DMS53 treated with DMSO at 0.1 percent for 48 hours (cell line): ENCODE measurements around the gene KDM4B.

Source experiments
- DNase-seq: peaks from one replicate; lab custom pipeline; 2025; ENCODE audit not compliant: unreplicated experiment; lab: John Stamatoyannopoulos, UW

Gene KDM4B

DNA sequence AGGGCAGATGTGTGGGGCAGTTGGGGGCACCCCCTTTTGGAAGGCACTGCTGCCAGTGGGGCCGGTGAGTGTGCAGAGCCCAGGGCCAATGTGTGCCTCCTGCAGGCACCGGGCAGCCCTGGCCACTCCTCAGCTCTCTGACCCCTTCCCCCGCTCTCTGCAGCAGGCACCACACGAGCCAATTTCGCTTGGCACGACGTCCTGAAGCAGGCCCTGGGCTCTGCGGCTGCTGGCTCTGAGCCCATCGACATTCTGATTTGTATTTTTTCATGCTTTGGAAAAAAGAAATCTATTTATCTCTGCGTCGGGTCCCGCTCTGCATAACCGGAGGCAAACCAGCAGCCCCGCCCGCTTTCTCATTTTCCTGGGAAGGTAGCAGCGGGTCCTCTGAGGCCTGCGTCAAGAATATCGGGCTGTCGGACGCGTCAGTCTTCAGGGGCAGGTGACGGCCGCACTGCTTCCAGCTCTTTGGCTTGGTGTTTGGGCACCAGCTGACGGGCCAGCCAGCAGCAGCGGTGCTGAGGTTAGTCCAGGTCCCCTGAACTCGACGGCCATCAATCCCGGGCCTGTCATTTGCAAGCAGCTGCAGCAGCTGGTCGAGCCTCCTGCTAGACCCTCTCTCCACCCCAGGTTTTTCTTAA lies 134.3 kb downstream of the KDM4B start:
- DNase-seq = no peak

- DNase-seq = no peak
Observed at GRCh38 chr19:5103812-5104410, 135.0 kb downstream of the KDM4B start.

GRCh38 chr19:5104871-5105351 lies 136.0 kb downstream of the KDM4B start:
- DNase-seq = no peak

GRCh38 chr19:5106191-5106726 lies 137.3 kb downstream of the KDM4B start:
- DNase-seq = no peak

DNA sequence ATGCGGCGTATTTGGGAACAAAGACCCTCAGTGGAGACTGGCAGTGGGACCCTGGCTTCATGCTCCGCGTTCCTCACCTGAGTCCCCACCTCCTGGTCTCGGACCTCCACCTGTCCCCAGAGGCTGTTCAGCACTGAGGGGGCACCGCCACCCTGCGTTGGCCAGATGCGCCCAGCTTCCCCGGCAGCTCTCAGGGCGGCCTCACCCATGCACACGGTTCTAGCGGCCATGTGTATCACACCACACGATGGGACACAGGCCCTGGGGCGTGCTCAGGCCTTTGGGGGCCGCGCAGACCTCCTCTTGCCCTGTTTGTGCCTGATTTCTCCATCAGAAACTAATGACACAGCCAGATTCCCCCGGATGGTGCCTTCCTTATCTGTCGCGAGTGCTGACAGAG lies 138.1 kb downstream of the KDM4B start:
- no peak for DNase-seq

DNA sequence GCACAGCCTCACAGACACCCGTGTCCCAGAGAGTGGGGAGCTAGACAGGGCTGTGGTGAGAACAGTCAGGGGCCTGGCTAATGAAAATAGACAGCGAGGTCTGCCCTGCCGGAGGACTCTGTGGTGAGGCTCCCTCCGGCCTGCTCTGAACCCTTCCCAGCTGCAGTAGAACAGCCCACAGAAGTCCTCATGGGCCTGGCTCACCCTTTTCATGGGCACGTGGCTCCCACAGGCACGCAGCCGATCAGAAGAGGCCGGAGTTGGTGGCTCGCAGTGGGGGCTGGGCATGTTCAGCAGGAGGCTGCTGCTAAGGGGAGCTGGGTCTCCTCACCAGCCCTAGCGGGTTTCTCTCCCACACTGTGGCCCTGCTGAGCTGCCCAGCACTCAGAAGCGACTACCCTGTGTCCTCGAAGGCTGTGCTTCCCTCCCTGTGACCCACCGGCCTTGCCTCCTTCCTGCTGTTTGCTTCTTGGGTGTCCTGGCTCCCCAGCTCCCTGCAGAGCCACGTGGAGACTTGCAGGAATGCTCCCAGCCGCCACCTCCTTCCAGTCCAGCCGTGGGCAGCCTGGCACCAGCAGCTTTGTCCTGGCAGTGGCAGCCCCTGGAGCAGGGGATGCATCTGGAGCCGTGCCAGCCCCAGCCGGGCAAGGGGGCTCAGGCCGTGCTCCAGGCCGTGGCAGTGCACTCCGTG lies 138.7 kb downstream of the KDM4B start:
- no peak for DNase-seq

GRCh38 chr19:5108123-5108596 lies 139.2 kb downstream of the KDM4B start:
- DNase-seq = no peak

GRCh38 chr19:5108866-5109265 lies 140.0 kb downstream of the KDM4B start:
- no peak for DNase-seq

DNA sequence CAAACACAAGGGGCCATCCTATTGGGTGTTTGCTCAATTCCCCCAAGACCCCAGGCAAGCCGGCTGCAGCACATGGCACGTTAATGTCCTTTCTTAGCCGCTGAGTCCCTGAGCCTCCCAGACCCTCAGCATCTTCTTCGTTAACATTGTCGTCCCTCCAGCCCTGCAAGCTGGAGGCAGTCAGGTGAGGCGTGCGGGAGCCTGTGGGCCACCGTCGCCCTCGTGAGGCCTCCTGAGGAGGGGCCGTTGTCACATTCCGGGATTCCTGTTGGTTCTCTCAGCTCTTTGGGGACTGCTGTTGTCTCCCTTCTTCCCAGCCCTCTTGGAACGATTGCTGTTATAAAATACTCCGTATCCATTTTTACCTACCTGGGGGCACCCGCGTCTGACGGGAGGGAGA lies 140.6 kb downstream of the KDM4B start:
- DNase-seq = no peak

GRCh38 chr19:5110546-5110945 lies 141.6 kb downstream of the KDM4B start:
- no peak for DNase-seq

DNA sequence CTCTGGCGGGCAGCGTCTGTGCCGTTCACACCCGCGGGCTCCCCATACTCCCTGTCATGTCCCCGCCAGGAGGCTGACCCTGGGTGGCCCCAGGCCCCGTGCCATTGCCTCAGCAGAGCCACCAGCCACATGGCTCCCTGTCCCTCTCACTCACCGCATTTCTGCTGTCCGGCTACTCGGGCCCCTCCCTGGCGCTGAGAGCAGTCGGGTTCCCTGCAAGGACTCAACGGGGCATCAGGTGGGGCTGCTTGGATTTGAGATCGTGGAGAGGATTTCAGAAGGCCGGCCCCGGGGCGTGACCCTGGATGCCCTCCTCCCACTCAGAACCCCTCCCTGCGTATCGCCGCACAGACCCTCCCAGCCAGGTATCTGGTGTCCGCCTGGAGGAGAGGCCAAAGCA lies 142.1 kb downstream of the KDM4B start:
- DNase-seq = no peak

- no peak for DNase-seq
Observed at GRCh38 chr19:5112175-5112574, 143.3 kb downstream of the KDM4B start.

- no peak for DNase-seq
Observed at GRCh38 chr19:5112681-5113575, 144.0 kb downstream of the KDM4B start.

GRCh38 chr19:5113633-5114586 lies 145.0 kb downstream of the KDM4B start:
- DNase-seq = no peak

DNA sequence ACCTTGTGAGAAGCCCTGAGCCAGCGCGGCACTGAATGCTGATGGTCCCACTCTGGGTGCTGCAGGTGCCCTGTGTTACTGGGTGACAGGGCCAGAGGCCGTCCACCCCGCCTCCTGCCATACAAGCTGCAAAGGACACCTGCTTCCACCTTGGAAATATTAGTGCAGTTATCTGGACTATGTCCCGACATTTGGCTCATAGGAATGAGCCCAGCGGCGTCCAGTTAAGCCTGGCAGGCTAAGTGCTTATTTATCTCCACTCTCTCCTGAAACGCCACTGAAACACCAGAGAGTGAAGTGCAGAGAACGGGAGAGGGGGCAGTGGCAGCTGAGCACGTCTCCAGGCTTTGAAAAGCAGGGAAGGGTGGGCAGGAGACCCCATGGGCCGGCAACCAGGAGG lies 145.8 kb downstream of the KDM4B start:
- no peak for DNase-seq

DNA sequence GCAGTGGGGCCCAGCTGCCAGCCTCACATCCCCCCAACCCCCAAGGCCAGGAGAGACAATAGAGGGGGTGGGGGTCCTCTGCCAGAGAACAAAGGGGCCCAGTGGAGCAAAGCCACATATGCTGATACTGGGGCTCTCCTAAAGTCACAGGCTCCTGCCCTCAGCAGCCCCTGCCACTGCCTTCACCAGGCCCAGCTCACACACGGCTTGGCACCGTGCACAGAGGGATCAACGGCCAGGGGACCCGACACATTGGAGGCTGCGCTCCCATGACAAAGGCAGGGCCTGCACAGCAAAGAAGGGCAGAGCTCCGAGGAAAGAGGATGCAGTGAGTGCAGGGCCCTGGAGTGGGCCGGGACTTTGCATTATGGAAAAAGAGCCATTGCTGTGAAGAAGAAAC lies 146.4 kb downstream of the KDM4B start:
- no peak for DNase-seq

GRCh38 chr19:5115771-5116202 lies 146.9 kb downstream of the KDM4B start:
- no peak for DNase-seq

DNA sequence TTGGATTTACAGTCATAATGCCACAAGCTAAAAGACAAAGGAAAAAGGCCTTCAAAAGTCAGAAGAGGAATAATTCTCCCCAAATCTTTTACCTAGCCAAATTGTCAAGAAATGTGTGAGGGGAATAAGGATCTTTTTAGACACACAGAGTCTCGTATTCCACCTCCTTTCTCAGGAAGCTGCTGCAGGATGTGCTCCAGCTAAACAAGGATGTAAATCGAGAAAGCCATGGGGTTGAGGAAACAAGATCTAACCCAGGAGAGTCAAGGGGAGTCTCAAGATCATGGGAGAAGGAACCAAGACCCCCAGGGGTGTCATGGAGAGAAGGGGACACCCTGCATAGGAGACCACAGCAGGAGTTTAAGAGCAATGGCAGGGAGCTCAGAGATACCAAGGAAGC lies 147.4 kb downstream of the KDM4B start:
- DNase-seq = no peak

DNA sequence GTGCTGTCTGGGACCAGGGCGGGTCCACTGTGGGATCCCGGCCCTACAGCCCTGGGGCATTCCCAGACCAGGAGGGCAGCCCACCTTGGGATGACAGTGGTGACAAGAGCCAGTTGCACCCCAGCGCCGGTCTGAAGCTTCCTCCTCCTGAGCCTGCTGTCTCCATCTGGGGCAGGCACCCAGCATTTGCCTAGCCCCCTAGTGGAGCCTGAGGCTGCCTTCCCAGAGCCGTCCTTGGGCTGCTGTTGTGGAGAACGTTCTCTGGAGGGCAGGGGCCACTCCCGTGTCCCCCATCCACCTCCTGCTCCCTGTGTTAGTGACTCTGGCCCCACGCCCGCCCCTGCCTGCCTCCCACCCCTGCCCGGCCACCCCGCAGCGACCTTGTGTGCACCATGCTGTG lies 148.5 kb downstream of the KDM4B start:
- no peak for DNase-seq

DNA sequence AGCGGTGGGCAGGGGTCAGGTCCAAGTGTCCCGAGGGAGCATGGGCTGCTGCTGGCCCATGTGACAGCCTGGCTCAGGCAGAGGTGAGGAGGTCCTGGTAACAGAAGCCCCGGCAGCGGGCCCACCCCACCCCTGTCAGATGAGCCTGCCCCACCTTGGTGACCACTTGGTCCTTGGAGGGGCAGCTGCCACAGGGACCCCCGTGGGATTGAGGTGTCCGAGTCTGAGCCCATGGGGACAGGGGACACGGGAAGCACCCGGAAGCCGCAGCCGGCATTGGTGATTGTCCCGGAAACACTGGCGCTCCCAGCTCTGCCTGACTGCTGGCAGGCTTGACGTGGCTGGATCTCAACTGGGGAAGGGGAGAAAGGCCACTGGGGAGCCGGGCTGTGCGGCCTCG lies 149.1 kb downstream of the KDM4B start:
- no peak for DNase-seq
